HG02938 (cell line): ENCODE measurements around the gene KIAA1755.

Experiments used
- ATAC-seq: cut with Tn5 transposase; IDR thresholded peaks from one replicate; pipeline ENCODE4 v1.9.1; 2021; ENCODE audit warnings: mild to moderate bottlenecking, moderate library complexity; ENCODE audit not compliant: unreplicated experiment

Gene KIAA1755

GRCh38 chr20:38220587-38221118, 39.9 kb downstream of the KIAA1755 start:
- no peak for ATAC-seq

DNA sequence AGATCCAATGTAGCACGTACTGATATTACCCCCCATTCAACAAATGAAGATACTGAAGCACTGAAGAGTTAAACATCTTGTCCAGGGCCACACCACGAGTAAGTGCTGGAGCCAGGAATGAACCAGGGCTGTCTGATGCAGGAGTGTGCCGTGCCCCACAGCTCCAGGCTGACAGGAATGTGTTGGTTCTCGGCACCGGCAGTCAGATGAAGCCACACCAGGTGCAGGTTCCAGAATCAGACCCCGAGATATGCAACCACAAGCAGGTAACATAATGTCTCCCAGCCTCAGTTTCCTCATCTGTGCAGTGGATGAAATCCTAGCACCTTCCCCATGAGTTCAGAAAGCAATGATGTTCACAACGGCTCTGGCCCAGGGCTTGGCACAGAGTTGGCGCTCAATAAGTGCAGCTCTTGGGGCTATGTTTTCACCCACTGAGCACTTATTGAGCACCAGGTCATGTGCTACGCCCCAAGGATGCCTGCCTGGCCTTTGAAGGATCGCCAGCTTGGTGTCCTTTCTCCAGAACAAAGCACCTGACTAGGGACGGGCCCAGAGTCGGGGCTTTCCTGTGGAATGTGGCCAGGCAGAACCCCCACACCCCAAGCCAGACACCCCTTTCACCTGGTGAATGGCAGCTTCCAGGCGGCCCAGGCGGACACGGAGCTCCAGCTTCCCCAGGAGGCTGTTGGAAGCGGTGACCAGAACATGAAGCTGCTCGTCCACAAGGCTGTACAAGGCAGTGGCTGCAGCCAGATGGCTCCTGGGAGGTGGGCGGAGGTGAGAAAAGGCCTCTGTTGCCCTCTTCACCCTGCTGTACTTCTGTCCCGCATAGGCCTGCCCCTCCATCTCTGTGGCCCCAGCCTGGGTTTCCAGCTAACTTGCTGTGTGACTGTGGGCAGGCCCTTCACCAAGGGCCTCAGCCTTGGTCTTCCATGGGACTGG, 41.3 kb downstream of the KIAA1755 start:
- no peak for ATAC-seq

DNA sequence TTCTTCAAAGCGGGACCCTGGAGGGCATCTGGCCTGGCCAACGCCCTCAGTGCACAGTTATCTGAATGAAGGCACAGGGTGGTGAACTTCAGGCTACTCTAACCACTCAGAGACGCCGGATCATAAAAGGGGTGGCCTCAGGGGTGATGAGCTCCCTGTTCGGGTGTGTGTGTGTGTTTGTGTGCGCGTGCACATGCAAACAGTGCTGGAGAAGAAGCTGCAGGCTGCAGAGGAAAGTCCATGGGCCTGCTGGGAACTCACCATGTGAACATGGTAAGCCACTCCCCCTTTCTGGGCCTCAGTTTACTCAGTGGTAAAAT, 42.0 kb downstream of the KIAA1755 start:
- no peak for ATAC-seq

- no peak for ATAC-seq
Observed at GRCh38 chr20:38217791-38218565, 42.6 kb downstream of the KIAA1755 start.

DNA sequence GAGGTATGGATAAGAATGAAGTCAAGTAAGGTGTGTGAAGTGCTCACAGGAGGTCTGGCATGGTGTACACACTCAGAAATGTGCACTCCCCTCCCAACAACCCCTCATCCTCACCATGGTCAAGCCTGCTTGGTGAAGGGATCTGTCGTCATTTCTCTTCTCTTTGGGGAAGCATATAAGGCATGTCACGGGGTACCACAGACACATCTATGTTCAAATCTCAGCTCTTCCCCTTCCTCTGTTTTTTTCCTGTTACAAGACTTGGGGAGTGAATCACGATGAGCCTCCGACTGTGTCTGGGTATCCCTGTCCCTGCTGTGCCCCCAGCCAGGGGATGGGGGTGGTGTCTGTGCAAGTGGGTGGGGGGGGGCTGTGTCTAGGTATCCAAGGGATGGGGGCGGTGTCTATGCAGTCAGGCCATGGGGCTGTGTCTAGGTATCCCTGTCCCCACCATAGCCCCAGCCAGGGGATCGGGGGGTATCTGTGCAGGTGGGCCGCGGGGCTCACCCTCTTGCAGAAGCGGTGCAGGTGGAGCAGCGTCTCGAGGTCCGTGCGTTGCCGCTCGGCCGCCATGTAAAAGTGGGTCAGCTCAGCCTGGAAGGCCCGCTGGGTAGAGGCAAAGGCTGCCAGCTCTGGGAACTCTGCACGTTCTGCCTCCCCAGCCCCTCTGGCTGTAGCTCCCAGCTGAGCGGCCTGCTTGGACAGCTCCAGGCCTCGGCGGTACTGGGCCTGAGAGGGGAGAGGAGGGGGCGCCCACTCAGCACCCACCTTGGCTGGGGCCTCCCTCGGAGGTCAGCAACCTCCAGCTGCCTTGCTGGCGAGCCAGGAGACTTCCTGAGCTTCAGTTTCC, 43.6 kb downstream of the KIAA1755 start:
- ATAC-seq = no peak

GRCh38 chr20:38216201-38216600, 44.3 kb downstream of the KIAA1755 start:
- ATAC-seq = no peak

DNA sequence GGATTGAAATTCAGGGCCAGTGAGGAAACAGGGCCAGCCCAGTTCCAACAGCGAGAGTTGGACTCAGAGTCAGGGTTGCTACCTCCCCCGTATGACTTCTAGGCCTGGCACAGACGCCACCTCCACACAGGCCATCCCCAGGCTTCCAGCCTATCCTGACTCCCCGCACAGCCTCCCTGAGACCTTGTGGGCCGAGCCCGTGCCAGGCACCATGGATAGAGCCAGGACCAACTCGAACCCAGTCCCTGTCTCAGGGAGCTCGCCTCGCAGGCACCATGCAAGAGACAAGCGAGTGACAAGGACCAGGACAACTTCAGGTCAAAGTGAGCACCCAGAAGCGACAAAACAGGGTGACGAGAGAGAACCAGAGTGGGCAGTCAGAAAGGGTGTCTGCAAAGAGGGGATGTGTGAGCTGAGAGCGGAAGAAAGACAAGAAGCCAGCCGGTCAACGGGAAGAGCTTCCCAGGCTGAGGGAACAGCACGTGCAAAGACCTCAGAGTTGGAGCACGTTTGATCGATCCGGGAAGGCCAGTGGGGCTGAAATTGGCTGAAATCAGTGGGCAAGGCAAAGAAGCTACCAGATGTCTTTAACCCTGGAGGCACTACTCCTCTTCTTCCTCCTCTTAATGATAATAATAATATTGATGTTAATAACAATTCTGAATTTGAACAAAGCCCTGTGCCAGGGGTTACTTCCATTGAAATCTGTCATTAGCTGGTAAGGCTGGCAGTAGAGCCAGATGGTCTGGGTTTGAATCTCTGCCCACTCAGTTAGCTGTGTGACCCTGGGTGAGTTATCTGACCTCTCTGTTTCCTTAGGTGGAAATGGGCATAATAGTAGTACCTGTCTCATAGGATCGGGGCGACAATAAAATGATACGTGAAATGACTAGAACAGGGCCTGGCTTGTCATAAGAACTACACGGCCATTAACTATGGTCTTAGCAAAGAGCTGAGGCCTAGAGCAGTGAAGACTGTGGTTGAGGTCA, 45.0 kb downstream of the KIAA1755 start:
- no peak for ATAC-seq

- ATAC-seq = no peak
Observed at GRCh38 chr20:38214256-38215193, 46.0 kb downstream of the KIAA1755 start.

DNA sequence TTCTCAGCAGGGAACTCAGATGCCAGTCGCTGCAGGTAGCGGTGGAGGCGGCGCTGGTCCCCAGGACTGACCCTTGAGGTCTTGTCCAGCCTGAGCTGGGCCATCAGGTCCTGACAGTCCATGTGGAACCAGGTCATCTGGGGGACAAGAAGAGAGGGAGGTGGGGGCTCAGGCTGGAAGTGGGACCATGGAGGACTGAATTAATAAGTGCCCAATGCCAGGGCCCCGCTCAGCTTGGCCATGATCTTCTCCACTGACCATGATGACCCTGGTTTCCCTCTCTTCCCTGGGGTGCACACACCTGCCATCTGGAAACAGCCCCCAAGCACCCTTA, 47.0 kb downstream of the KIAA1755 start:
- ATAC-seq = no peak

DNA sequence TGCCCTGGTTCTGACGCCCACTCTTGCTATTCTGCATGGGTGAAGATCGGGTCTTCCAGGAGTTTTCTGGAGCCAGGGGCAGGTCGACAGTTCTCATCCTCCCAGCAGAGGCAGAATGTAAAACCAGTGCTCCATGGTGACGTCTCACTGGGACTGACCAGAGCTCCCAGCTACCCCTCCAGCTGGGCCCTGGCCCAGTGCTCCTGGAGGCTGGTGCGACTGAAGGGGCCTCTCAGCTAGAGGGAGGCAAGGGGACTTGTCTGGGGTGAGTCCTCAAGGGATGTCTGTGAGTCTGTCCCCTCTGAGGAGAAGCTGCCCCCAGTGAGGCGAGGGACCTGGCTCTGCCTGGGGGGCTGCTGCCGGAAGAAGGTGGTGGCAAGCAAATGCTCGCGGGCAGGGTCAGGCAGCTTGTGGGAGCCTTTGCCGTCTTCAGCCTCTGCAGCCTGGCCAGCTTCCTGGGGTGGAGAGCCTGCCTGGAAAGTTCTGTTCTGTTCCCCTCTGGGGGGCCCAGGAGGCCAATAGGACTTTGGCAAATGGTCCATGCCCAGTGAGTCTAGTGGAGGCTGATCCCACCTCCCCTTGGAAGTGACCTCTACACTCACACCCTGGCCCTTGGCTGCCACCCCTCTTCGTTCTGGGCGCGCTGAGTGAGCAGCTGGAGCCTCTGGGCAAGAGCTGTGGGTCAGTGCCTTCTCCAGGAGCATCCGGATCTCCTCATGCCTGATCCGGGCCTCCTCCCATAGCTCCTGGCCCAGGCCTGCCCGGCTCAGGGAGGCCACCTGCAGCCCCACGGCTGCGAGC, 47.5 kb downstream of the KIAA1755 start:
- no peak for ATAC-seq

- no peak for ATAC-seq
Observed at GRCh38 chr20:38211200-38212097, 49.1 kb downstream of the KIAA1755 start.

GRCh38 chr20:38210741-38211140, 49.8 kb downstream of the KIAA1755 start:
- no peak for ATAC-seq

DNA sequence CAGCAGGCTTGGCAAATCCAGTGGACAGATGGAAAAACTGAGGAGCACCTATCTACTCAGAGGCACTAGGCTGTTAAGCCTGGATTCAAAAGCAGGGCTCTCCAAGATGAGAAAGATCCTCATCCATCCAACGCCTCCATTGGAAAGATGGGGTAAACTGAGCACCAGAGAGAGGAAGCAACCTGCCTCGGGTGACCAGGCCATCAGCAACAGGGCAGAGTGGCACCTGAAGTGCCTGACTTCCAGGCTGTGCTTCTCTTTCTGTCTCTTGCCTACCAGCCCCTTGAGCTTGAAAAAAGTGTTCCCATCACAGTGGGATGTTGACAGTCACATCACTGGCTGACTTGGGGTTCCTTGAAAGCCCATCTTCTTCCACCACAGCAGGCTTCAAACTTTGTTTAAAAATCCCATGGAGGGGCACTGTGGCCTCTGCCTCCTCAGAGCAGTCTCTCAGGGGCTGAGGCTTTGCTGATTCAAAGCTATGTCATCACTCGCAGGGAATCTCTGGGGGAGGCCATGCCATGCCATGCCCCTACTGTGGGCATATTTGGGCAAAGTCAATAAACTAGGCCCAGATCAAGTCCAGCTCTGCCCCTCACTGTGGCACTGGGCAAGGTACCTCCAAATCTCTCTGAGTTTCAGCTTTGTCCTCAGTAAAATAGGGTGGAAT, 50.7 kb downstream of the KIAA1755 start:
- ATAC-seq = no peak

- no peak for ATAC-seq
Observed at GRCh38 chr20:38209054-38209675, 51.4 kb downstream of the KIAA1755 start.

GRCh38 chr20:38208523-38208922, 52.0 kb downstream of the KIAA1755 start:
- no peak for ATAC-seq

DNA sequence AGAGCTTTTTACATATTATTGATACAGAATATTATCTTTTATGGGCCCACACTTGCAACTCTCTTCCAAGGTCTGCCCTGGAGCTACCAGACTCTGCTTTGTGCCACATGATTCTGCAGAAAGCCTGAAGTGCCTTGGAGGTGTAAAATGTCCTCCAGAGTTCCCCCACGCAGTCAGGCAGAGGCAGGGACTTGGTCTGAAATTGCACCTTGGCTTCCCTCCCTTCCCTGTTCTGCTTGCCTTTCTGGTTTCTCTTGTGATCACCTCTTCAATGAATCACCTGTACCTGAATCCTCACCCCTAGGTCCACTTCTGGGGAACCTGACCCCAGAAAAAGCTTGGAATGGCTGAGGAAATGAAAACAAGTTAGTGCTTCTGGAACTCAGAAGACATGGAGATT, 52.4 kb downstream of the KIAA1755 start:
- no peak for ATAC-seq
